ENCODE measurements around the gene FMO5.

FMO5 gene

GRCh38 chr1:147223740-147224615 is 1.2 kb downstream of the FMO5 start:
- H2AFZ ChIP-seq (ENCODE audit: low read length), result no peak overlapping the region
- no peaks in the 10 kb centered on the region for H3K27me3 ChIP-seq (ENCODE audit: insufficient read depth, low read length)
- no peaks in the 10 kb centered on the region for H3K9me2 ChIP-seq (ENCODE audit: low read depth, low read length)
- H3K27ac ChIP-seq (ENCODE audit: low read depth, low read length, poor library complexity, severe bottlenecking), result no peak overlapping the region
- no peaks in the 10 kb centered on the region for H3F3A ChIP-seq (ENCODE audit: insufficient read depth, low read length)
- H3K4me3 ChIP-seq (ENCODE audit: low read depth, low read length, poor library complexity, severe bottlenecking), result no peak overlapping the region
- H3K9me3 ChIP-seq (ENCODE audit: low read length), result no peaks in the 10 kb centered on the region
- no peak for TF ChIP-seq EZH2 (IDR thresholded peaks at IDR 0.05; ENCODE audit: borderline replicate concordance, low read length)
- TF ChIP-seq, protein P1, sequence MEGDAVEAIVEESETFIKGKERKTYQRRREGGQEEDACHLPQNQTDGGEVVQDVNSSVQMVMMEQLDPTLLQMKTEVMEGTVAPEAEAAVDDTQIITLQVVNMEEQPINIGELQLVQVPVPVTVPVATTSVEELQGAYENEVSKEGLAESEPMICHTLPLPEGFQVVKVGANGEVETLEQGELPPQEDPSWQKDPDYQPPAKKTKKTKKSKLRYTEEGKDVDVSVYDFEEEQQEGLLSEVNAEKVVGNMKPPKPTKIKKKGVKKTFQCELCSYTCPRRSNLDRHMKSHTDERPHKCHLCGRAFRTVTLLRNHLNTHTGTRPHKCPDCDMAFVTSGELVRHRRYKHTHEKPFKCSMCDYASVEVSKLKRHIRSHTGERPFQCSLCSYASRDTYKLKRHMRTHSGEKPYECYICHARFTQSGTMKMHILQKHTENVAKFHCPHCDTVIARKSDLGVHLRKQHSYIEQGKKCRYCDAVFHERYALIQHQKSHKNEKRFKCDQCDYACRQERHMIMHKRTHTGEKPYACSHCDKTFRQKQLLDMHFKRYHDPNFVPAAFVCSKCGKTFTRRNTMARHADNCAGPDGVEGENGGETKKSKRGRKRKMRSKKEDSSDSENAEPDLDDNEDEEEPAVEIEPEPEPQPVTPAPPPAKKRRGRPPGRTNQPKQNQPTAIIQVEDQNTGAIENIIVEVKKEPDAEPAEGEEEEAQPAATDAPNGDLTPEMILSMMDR (IDR thresholded peaks at IDR 0.05; ENCODE audit: low read length), result no peak
- no peaks in the 10 kb centered on the region for H3K36me3 ChIP-seq (ENCODE audit: insufficient read depth, low read length)
- peaks cover 24% of the 10 kb centered on the region for H3K4me1 ChIP-seq (ENCODE audit: insufficient read depth, low read length, severe bottlenecking)
- H3K79me2 ChIP-seq (ENCODE audit: insufficient read depth, low read length), result no peaks in the 10 kb centered on the region
- H3K9ac ChIP-seq (ENCODE audit: low read length), result no peak overlapping the region
- H3K4me2 ChIP-seq (ENCODE audit: low read length), result no peak overlapping the region; the same call in 1 of the 2 replicates
- no peaks in the 10 kb centered on the region for H4K20me1 ChIP-seq (ENCODE audit: insufficient read depth, low read length)

DNA sequence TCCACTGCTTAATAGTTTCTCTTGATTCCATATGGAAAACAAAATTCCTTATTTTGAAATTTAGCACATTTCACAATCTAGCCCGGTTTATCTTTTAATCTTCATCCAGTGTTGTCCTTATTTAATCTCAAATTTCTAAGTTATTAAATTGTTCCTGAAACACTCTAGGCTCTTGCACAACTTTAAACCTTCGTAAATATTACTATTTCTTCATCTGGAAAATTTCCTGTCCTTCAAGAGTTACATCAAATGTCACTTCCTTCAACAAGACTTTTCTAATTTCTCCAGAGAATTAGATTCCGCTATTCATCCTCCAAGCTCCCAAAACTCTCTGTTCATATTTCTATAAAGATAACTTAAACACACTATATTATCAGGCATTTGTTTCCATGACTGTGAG is 6.5 kb downstream of the FMO5 start:
- TF ChIP-seq EZH2 (IDR thresholded peaks at IDR 0.05; ENCODE audit: borderline replicate concordance, low read length), result no peak
- TF ChIP-seq, protein P1 (IDR thresholded peaks at IDR 0.05; ENCODE audit: low read length), result no peak
- no peaks in the 10 kb centered on the region for H4K20me1 ChIP-seq (ENCODE audit: insufficient read depth, low read length)

DNA sequence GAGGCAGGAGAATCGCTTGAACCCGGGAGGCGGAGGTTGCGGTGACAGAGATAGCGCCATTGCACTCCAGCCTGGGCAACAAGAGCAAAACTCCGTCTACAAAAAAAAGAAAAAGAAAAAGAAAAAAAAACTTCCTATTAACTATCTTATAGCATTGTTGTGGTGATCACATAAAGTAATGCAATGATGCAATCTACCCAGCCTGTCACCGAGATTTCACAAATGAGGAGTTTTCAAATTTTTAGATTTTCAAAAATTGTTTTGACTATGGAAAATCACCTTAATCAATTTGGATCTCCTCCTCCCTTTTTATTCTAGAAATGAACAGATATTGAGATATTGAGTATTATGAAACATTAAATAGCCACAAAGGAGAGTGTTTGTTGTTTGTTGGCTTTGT is 8.0 kb downstream of the FMO5 start:
- Histone ChIP-seq H3F3A (ENCODE audit: insufficient read depth, low read length) (no peaks in the 10 kb centered on the region), H3K9me2 (ENCODE audit: low read depth, low read length) (no peaks in the 10 kb centered on the region), H3K4me2 (ENCODE audit: low read length) (no peak overlapping the region), H3K27me3 (ENCODE audit: insufficient read depth, low read length) (no peaks in the 10 kb centered on the region), H3K27ac (ENCODE audit: low read depth, low read length, poor library complexity, severe bottlenecking) (no peak overlapping the region), H3K9me3 (ENCODE audit: low read length) (no peaks in the 10 kb centered on the region), H3K4me1 (ENCODE audit: insufficient read depth, low read length, severe bottlenecking) (no peaks in the 10 kb centered on the region), H3K9ac (ENCODE audit: low read length) (no peak overlapping the region), H3K36me3 (ENCODE audit: insufficient read depth, low read length) (no peaks in the 10 kb centered on the region), H3K79me2 (ENCODE audit: insufficient read depth, low read length) (no peaks in the 10 kb centered on the region), H2AFZ (ENCODE audit: low read length) (no peak overlapping the region), H4K20me1 (ENCODE audit: insufficient read depth, low read length) (no peaks in the 10 kb centered on the region), H3K4me3 (ENCODE audit: low read depth, low read length, poor library complexity, severe bottlenecking) (no peak overlapping the region)
- no peak for TF ChIP-seq EZH2 (IDR thresholded peaks at IDR 0.05; ENCODE audit: borderline replicate concordance, low read length)
- TF ChIP-seq, protein P1 (IDR thresholded peaks at IDR 0.05; ENCODE audit: low read length), result no peak

More for the DNA sequence above, 6.5 kb downstream of the FMO5 start:
- no peak overlapping the region for H3K4me2 ChIP-seq (ENCODE audit: low read length)
- no peaks in the 10 kb centered on the region for H3K36me3 ChIP-seq (ENCODE audit: insufficient read depth, low read length)
- no peaks in the 10 kb centered on the region for H3K79me2 ChIP-seq (ENCODE audit: insufficient read depth, low read length)
- no peaks in the 10 kb centered on the region for H3K9me3 ChIP-seq (ENCODE audit: low read length)
- H3K9ac ChIP-seq (ENCODE audit: low read length), result no peak overlapping the region
- H3K9me2 ChIP-seq (ENCODE audit: low read depth, low read length), result no peaks in the 10 kb centered on the region
- H3K27me3 ChIP-seq (ENCODE audit: insufficient read depth, low read length), result no peaks in the 10 kb centered on the region
- peaks cover 1% of the 10 kb centered on the region for H3K4me1 ChIP-seq (ENCODE audit: insufficient read depth, low read length, severe bottlenecking)
- no peak overlapping the region for H3K4me3 ChIP-seq (ENCODE audit: low read depth, low read length, poor library complexity, severe bottlenecking)
- no peak overlapping the region for H3K27ac ChIP-seq (ENCODE audit: low read depth, low read length, poor library complexity, severe bottlenecking)
- H2AFZ ChIP-seq (ENCODE audit: low read length), result no peak overlapping the region
- H3F3A ChIP-seq (ENCODE audit: insufficient read depth, low read length), result no peaks in the 10 kb centered on the region
